IMR-90 (cell line): ENCODE measurements around the gene EFNA5. TPM values are rescaled to one million over a fixed set of nuclear protein-coding genes. Genes with fewer than 3 reads are reported as not detected.

Experiments used
- ATAC-seq: fragments of 200-7000 bp; cut with Tn5 transposase; 2 replicates; pipeline ENCODE4 v1.9.1; 2020; ENCODE audit warnings: low read depth, mild to moderate bottlenecking, moderate library complexity
- BruUV-seq: library from RNA; stranded (reverse); fragments of 400-500 nt; replicated peaks from 2 replicates; lab custom pipeline; 2021; lab: Mats Ljungman, UMichigan
- CTCF ChIA-PET: fragments of 300-600 bp; formaldehyde crosslinking; extraction: SDS; loops from one replicate; lab custom pipeline; 2021; ENCODE audit warnings: antibody characterized with exemption; lab: Yijun Ruan, JAX
- POLR2A ChIA-PET: fragments of 300-600 bp; sonication (Branson Sonifier 250); formaldehyde crosslinking; loops from one replicate; lab custom pipeline; 2022; ENCODE audit warnings: antibody characterized with exemption; ENCODE audit not compliant: unreplicated experiment; lab: Charles Lee
- DNase-seq: peaks from one replicate; pipeline ENCODE4 v3.0.0; 2013
- H2AFZ ChIP-seq: replicated peaks from 2 replicates; pipeline ENCODE3; 2013; ENCODE audit warnings: low read length, mild to moderate bottlenecking; ENCODE audit not compliant: poor library complexity
- H2AK5ac ChIP-seq: 2 replicates; pipeline ENCODE4 v1.6.1; 2013; ENCODE audit warnings: low read depth, low read length, inconsistent platforms
- H2AK9ac ChIP-seq: replicated peaks from 2 replicates; pipeline ENCODE3; 2013; ENCODE audit warnings: mild to moderate bottlenecking, low read depth, low read length, moderate library complexity; ENCODE audit not compliant: poor library complexity
- H2BK120ac ChIP-seq: 2 replicates; pipeline ENCODE4 v1.6.1; 2013; ENCODE audit warnings: low read depth, low read length, inconsistent platforms
- H2BK15ac ChIP-seq: 3 replicates; pipeline ENCODE4 v1.6.1; 2013; ENCODE audit warnings: low read depth, low read length, inconsistent platforms
- H2BK20ac ChIP-seq: 2 replicates; pipeline ENCODE4 v1.6.1; 2013; ENCODE audit warnings: low read depth, mild to moderate bottlenecking, inconsistent platforms, low read length, moderate library complexity
- H2BK5ac ChIP-seq: 2 replicates; pipeline ENCODE4 v1.6.1; 2013; ENCODE audit warnings: mild to moderate bottlenecking, low read depth, low read length, inconsistent platforms; ENCODE audit not compliant: poor library complexity, severe bottlenecking
- H3K14ac ChIP-seq: replicated peaks from 2 replicates; pipeline ENCODE4 v1.6.1; 2013; ENCODE audit warnings: low read depth, low read length, inconsistent platforms
- H3K18ac ChIP-seq: 2 replicates; pipeline ENCODE4 v1.6.1; 2013; ENCODE audit warnings: low read depth, low read length, control low read depth
- H3K23ac ChIP-seq: 2 replicates; pipeline ENCODE4 v1.6.1; 2013; ENCODE audit warnings: low read depth, low read length, inconsistent platforms
- H3K27ac ChIP-seq: 2 replicates; pipeline ENCODE4 v1.5.1; 2013; ENCODE audit warnings: mild to moderate bottlenecking, control low read depth, low read length; ENCODE audit not compliant: insufficient read depth
- H3K27me3 ChIP-seq: 2 replicates; pipeline ENCODE4 v1.6.1; 2013; ENCODE audit warnings: low read length; ENCODE audit not compliant: control insufficient read depth, insufficient read depth
- H3K36me3 ChIP-seq: 2 replicates; pipeline ENCODE4 v1.6.1; 2013; ENCODE audit warnings: low read length, mixed read lengths; ENCODE audit not compliant: control insufficient read depth, insufficient read depth
- H3K4ac ChIP-seq: 2 replicates; pipeline ENCODE4 v1.6.1; 2013; ENCODE audit warnings: low read depth, low read length, inconsistent platforms
- H3K4me1 ChIP-seq: 2 replicates; pipeline ENCODE4 v1.6.1; 2013; ENCODE audit warnings: low read length, mixed read lengths; ENCODE audit not compliant: control insufficient read depth, insufficient read depth
- H3K4me2 ChIP-seq: 2 replicates; pipeline ENCODE4 v1.6.1; 2013; ENCODE audit warnings: low read depth, mild to moderate bottlenecking, control low read depth, low read length, moderate library complexity
- H3K4me3 ChIP-seq: 2 replicates; pipeline ENCODE4 v1.5.1; 2013; ENCODE audit warnings: low read depth, mild to moderate bottlenecking, control low read depth, low read length, moderate library complexity; ENCODE audit not compliant: insufficient read depth
- H3K56ac ChIP-seq: 2 replicates; pipeline ENCODE4 v1.6.1; 2013; ENCODE audit warnings: low read length, inconsistent platforms; ENCODE audit not compliant: insufficient read depth; ENCODE audit errors: extremely low read depth
- H3K79me1 ChIP-seq, 2 experiments: 2 replicates each; pipeline ENCODE4 v1.6.1; 2013; ENCODE audit warnings: low read length in 2 of 2, inconsistent platforms in 1 of 2, low read depth in 1 of 2
- H3K9ac ChIP-seq: 2 replicates; pipeline ENCODE4 v1.6.1; 2013; ENCODE audit warnings: low read depth, low read length, control low read depth
- H3K9me1 ChIP-seq: 2 replicates; pipeline ENCODE4 v1.6.1; 2013; ENCODE audit warnings: low read length, inconsistent platforms; ENCODE audit not compliant: insufficient read depth
- H3K9me3 ChIP-seq: 2 replicates; pipeline ENCODE4 v1.6.1; 2013; ENCODE audit warnings: low read length; ENCODE audit not compliant: control insufficient read depth, insufficient read depth
- H4K20me1 ChIP-seq: 2 replicates; pipeline ENCODE4 v1.6.1; 2013; ENCODE audit warnings: low read length, inconsistent platforms; ENCODE audit not compliant: insufficient read depth
- H4K5ac ChIP-seq: 2 replicates; pipeline ENCODE4 v1.6.1; 2013; ENCODE audit warnings: mild to moderate bottlenecking, low read depth, low read length, control low read depth
- H4K8ac ChIP-seq, 2 experiments: 2 replicates each; pipeline ENCODE4 v1.6.1; 2013; ENCODE audit warnings: low read depth in 2 of 2, low read length in 2 of 2, control low read depth in 1 of 2, inconsistent platforms in 1 of 2
- H4K91ac ChIP-seq: 2 replicates; pipeline ENCODE4 v1.6.1; 2013; ENCODE audit warnings: low read depth, low read length, inconsistent platforms; ENCODE audit not compliant: insufficient read depth
- BHLHE40 ChIP-seq: fragments of 150-350 bp; IDR thresholded peaks from 2 replicates; pipeline ENCODE4 v1.6.1; 2016; ENCODE audit warnings: mild to moderate bottlenecking, low read depth, low read length
- CEBPB ChIP-seq: IDR thresholded peaks from 2 replicates; pipeline ENCODE4 v1.6.1; 2012; ENCODE audit warnings: low read depth, low read length, improper control_type of control experiment
- CHD1 ChIP-seq: IDR thresholded peaks from 2 replicates; pipeline ENCODE4 v1.6.1; 2012; ENCODE audit warnings: low read depth, low read length, improper control_type of control experiment
- FOS ChIP-seq: fragments of 150-350 bp; IDR thresholded peaks from 2 replicates; pipeline ENCODE4 v1.6.1; 2016; ENCODE audit warnings: low read depth, low read length
- MXI1 ChIP-seq: IDR thresholded peaks from 2 replicates; pipeline ENCODE4 v1.6.1; 2012; ENCODE audit warnings: low read depth, mild to moderate bottlenecking, low read length, moderate library complexity, borderline replicate concordance
- NFE2L2 ChIP-seq: fragments of 150-350 bp; IDR thresholded peaks from 2 replicates; pipeline ENCODE4 v1.6.1; 2016; ENCODE audit warnings: low read depth, mild to moderate bottlenecking, low read length
- POLR2A ChIP-seq: IDR thresholded peaks from 2 replicates; pipeline ENCODE4 v1.6.1; 2012; ENCODE audit warnings: mild to moderate bottlenecking, low read depth, low read length
- RAD21 ChIP-seq: IDR thresholded peaks from 2 replicates; pipeline ENCODE4 v1.6.1; 2012; ENCODE audit warnings: low read length, improper control_type of control experiment
- RCOR1 ChIP-seq: IDR thresholded peaks from 2 replicates; pipeline ENCODE4 v1.6.1; 2012; ENCODE audit warnings: mild to moderate bottlenecking, low read length, improper control_type of control experiment; ENCODE audit not compliant: insufficient replicate concordance
- SMC3 ChIP-seq: fragments of 150-350 bp; IDR thresholded peaks from 2 replicates; pipeline ENCODE4 v1.6.1; 2016; ENCODE audit warnings: low read depth, mild to moderate bottlenecking, antibody characterized with exemption, low read length, moderate library complexity
- WGBS, 2 experiments: methylation state at CpG; one replicate each; pipeline versions ENCODE4 v1.1.5 to v1.1.7; 2013; ENCODE audit warnings: missing lambda C conversion rate in 2 of 2; ENCODE audit not compliant: insufficient read length in 1 of 2; ENCODE audit errors: extremely low coverage in 2 of 2; 5-methylcytosine and 5-hydroxymethylcytosine counted together
- dilution Hi-C: fragments of 300-500 bp; cut with HindIII; formaldehyde crosslinking; loops from one replicate; pipeline ENCODE4 v1.14.3; 2018; ENCODE audit warnings: low sequenced_read_pairs; ENCODE audit not compliant: unreplicated experiment
- in situ Hi-C: fragments of 300-500 bp; cut with MboI; formaldehyde crosslinking; loops from 3 replicates; pipeline ENCODE4 v1.14.3; 2019; ENCODE audit warnings: low sequenced_read_pairs, inconsistent platforms, mixed read lengths
- intact Hi-C: fragments of 100-400 bp; cut with micrococcal nuclease; formaldehyde crosslinking; loops from 2 replicates; pipeline ENCODE4 v1.10.0; 2022
- polyA plus RNA-seq, 3 experiments: library from polyadenylated mRNA; depleted of rRNA; stranded (reverse); fragments of >200 nt; gene quantifications; 2 replicates each; pipeline ENCODE4 v1.2.3, GENCODE V29; 2012; ENCODE audit warnings: low replicate concordance in 1 of 3
- total RNA-seq: library from RNA; depleted of rRNA; stranded (reverse); fragments of >200 nt; gene quantifications from 2 replicates; pipeline ENCODE4 v1.2.3, GENCODE V29; 2012
- TF ChIP-seq, protein P1 (sequence below): fragments of 150-350 bp; IDR thresholded peaks from 2 replicates; pipeline ENCODE4 v1.6.1; 2017; ENCODE audit warnings: mild to moderate bottlenecking, antibody characterized with exemption, low read length, low read depth
- TF ChIP-seq, protein P2 (sequence below): conservative IDR thresholded peaks from 2 replicates; pipeline ENCODE4 v1.5.1; 2012; ENCODE audit warnings: mild to moderate bottlenecking, low read depth, low read length, improper control_type of control experiment
- TF ChIP-seq, protein P3 (sequence below): fragments of 150-350 bp; IDR thresholded peaks from 2 replicates; pipeline ENCODE4 v1.6.1; 2016; ENCODE audit warnings: low read depth, mild to moderate bottlenecking, low read length, moderate library complexity, borderline replicate concordance

EFNA5 gene
- total and polyA plus RNA-seq, 2 of the 4 experiments (the other 2 are of a cell fraction): 1.5 to 1.6 TPM

DNA sequence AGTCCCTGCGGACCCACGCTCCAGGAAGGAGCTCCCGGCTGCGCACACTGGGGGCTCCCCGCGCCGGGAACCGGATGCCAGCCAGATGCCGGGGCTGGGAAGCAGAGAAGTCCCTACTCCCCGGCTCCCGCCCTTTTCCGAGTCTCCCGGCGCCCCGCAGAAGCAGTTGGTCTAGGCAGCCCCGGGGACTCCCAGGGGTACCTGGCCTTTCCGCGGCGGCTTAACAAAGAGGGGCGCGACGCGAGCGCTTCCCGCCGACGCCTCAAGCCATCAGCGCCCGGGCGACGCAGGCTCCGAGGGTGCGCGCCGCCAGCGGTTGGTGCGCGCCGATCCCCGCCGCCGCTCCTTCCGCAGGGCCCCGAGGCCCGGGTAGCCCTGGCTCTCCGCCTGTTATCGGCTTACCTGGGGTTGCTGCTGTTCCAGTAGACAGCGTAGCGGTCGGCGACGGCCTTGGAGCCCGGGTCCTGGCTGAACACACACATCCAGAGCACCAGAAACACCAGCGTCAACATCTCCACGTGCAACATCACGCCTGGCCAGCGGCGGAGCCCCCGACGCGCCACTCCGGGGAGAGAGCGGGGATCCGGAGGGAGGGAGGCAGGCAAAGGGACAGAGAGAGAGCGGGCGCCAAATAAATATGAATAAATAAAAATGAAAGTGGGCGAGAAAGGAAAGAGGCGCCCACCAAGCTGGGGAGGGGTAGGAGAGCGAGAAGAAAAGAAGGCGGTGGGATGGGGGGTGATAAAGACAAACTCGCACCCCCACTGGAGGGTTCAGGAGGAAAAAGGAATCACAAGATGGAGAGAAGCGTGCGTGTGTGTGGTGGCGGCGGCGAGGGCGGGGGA, 428 bp downstream of the EFNA5 start:
- ATAC-seq: peak; percentile 4; the same call in 1 of the 2 replicates
- peak overlapping the region; percentile 73 for H3K4me2 ChIP-seq
- 0% methylated on average over 39 of the region's 77 CpGs; no CpG with 5 or more reads in 1 of the 2 experiments for WGBS, 2 experiments
- TF ChIP-seq FOS (no peak), CHD1 (no peak), NFE2L2 (no peak), CEBPB (no peak), RCOR1 (no peak), SMC3 (no peak), RAD21 (no peak), POLR2A (no peak), MXI1 (no peak), BHLHE40 (no peak)
- TF ChIP-seq, protein P1, sequence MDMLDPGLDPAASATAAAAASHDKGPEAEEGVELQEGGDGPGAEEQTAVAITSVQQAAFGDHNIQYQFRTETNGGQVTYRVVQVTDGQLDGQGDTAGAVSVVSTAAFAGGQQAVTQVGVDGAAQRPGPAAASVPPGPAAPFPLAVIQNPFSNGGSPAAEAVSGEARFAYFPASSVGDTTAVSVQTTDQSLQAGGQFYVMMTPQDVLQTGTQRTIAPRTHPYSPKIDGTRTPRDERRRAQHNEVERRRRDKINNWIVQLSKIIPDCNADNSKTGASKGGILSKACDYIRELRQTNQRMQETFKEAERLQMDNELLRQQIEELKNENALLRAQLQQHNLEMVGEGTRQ: no peak
- TF ChIP-seq, protein P2, sequence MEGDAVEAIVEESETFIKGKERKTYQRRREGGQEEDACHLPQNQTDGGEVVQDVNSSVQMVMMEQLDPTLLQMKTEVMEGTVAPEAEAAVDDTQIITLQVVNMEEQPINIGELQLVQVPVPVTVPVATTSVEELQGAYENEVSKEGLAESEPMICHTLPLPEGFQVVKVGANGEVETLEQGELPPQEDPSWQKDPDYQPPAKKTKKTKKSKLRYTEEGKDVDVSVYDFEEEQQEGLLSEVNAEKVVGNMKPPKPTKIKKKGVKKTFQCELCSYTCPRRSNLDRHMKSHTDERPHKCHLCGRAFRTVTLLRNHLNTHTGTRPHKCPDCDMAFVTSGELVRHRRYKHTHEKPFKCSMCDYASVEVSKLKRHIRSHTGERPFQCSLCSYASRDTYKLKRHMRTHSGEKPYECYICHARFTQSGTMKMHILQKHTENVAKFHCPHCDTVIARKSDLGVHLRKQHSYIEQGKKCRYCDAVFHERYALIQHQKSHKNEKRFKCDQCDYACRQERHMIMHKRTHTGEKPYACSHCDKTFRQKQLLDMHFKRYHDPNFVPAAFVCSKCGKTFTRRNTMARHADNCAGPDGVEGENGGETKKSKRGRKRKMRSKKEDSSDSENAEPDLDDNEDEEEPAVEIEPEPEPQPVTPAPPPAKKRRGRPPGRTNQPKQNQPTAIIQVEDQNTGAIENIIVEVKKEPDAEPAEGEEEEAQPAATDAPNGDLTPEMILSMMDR: no peak
- TF ChIP-seq, protein P3, sequence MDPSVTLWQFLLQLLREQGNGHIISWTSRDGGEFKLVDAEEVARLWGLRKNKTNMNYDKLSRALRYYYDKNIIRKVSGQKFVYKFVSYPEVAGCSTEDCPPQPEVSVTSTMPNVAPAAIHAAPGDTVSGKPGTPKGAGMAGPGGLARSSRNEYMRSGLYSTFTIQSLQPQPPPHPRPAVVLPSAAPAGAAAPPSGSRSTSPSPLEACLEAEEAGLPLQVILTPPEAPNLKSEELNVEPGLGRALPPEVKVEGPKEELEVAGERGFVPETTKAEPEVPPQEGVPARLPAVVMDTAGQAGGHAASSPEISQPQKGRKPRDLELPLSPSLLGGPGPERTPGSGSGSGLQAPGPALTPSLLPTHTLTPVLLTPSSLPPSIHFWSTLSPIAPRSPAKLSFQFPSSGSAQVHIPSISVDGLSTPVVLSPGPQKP: no peak

More for the DNA sequence above, 428 bp downstream of the EFNA5 start:
- peaks cover 8% of the 10 kb centered on the region; the same call in 1 of the 2 replicates for H3K27me3 ChIP-seq
- BruUV-seq: no TSS peak
- H3K9me3 ChIP-seq: no peaks in the 10 kb centered on the region
- H3K14ac ChIP-seq: 0 out of 2 replicates have a peak overlapping the region, but pooled peaks have one; percentile 35
- intact Hi-C loops (loop anchor here (2.0 to 5.0 kb wide), 3 partner anchors 282 to 1553 kb away; no protein-coding TSS in a partner anchor), in situ Hi-C loops (loop anchor here (10.0 kb wide), 1 partner anchor 1406 kb away; no protein-coding TSS in a partner anchor), dilution Hi-C loops (no loop called here)
- no peak overlapping the region for H2BK20ac ChIP-seq
- H4K5ac ChIP-seq: no peak overlapping the region
- H3K36me3 ChIP-seq: no peaks in the 10 kb centered on the region
- H4K20me1 ChIP-seq: no peaks in the 10 kb centered on the region
- H2BK15ac ChIP-seq: no peak overlapping the region
- no peak overlapping the region for H2BK120ac ChIP-seq
- ChIA-PET CTCF (interaction anchor here (0.6 to 0.7 kb wide), 3 partner anchors 125 to 1279 kb away, joined by 3 to 4 read pairs (median 4); no protein-coding TSS in a partner anchor), POLR2A (no interaction called here)
- no peaks in the 10 kb centered on the region for H3K4me1 ChIP-seq
- H3K9ac ChIP-seq: peak overlapping the region; percentile 2; the same call in 1 of the 2 replicates
- H4K8ac ChIP-seq: peak overlapping the region in 1 of 2 experiments; percentile 13; a peak in 1 of 4 replicates
- no peak overlapping the region for H3K27ac ChIP-seq
- H2AFZ ChIP-seq: peak overlapping the region; percentile 89
- H3K23ac ChIP-seq: 0 out of 2 replicates have a peak overlapping the region, but pooled peaks have one; percentile 11
- H3K4ac ChIP-seq: peak overlapping the region; percentile 32; the same call in 1 of the 2 replicates
- H3K4me3 ChIP-seq: peak overlapping the region; percentile 52
- H3K9me1 ChIP-seq: no peaks in the 10 kb centered on the region
- no peaks in the 10 kb centered on the region for H3K79me1 ChIP-seq
- no peak overlapping the region for H2AK5ac ChIP-seq
- peak; percentile 2 for DNase-seq
- no peak overlapping the region for H2BK5ac ChIP-seq
- no peak overlapping the region for H3K56ac ChIP-seq
- H2AK9ac ChIP-seq: peak overlapping the region; percentile 49
- H4K91ac ChIP-seq: no peak overlapping the region
- no peak overlapping the region for H3K18ac ChIP-seq
